Loucy (cell line): ENCODE results near the gene PHOSPHO1.

Experiments used
- EZH2phosphoT487 ChIP-seq: fragments of 200-600 bp; IDR thresholded peaks from 2 replicates; pipeline ENCODE4 v1.6.1; 2018; ENCODE audit warnings: antibody characterized with exemption, mild to moderate bottlenecking, moderate library complexity, borderline replicate concordance
- TF ChIP-seq, protein P1 (sequence below): fragments of 200-600 bp; sonication (generic); conservative IDR thresholded peaks from 2 replicates; pipeline ENCODE4 v1.5.1; 2014; ENCODE audit warnings: mild to moderate bottlenecking, antibody characterized with exemption, low read length

DNA sequence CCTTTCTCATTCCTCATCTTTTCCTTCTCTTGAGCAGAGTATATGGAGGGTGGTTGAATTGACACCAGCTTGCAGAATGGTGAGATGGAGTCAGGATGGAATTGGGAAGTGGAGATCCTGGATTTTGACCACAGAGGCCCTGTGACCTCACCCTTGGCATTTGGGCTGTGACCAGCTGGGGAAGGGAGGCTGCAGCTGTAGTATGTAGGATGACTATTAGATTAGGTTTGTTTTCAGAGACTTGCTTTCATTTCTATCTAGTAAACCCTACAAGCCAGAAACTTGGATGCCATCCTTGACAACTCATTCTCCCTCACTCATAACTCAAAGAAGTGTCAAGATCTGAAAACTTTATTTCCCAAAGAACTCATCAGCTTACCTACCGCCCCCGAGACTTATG lies 26.1 kb downstream of the PHOSPHO1 start:
- TF ChIP-seq, protein P1, sequence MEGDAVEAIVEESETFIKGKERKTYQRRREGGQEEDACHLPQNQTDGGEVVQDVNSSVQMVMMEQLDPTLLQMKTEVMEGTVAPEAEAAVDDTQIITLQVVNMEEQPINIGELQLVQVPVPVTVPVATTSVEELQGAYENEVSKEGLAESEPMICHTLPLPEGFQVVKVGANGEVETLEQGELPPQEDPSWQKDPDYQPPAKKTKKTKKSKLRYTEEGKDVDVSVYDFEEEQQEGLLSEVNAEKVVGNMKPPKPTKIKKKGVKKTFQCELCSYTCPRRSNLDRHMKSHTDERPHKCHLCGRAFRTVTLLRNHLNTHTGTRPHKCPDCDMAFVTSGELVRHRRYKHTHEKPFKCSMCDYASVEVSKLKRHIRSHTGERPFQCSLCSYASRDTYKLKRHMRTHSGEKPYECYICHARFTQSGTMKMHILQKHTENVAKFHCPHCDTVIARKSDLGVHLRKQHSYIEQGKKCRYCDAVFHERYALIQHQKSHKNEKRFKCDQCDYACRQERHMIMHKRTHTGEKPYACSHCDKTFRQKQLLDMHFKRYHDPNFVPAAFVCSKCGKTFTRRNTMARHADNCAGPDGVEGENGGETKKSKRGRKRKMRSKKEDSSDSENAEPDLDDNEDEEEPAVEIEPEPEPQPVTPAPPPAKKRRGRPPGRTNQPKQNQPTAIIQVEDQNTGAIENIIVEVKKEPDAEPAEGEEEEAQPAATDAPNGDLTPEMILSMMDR, result no peak
- no peak for TF ChIP-seq EZH2phosphoT487
